Endothelial cell (in vitro differentiated cells): ENCODE data around the gene RGS6. TPM values are rescaled to one million over a fixed set of nuclear protein-coding genes. Genes with fewer than 3 reads are reported as not detected.

Source experiments
- DNase-seq: peaks from one replicate; pipeline ENCODE4 v3.0.0; 2021; ENCODE audit warnings: low spot score
- H3K27ac Mint-ChIP-seq: one replicate; pipeline ENCODE4 v1.8.0; 2021; ENCODE audit warnings: mixed read lengths, inconsistent platforms; ENCODE audit not compliant: unreplicated experiment
- H3K27me3 Mint-ChIP-seq: one replicate; pipeline ENCODE4 v1.8.0; 2021; ENCODE audit warnings: mild to moderate bottlenecking, moderate library complexity, mixed read lengths, inconsistent platforms; ENCODE audit not compliant: unreplicated experiment
- H3K36me3 Mint-ChIP-seq: one replicate; pipeline ENCODE4 v1.8.0; 2021; ENCODE audit warnings: mild to moderate bottlenecking, low read depth, mixed read lengths, inconsistent platforms; ENCODE audit not compliant: unreplicated experiment
- H3K4me1 Mint-ChIP-seq: one replicate; pipeline ENCODE4 v1.8.0; 2021; ENCODE audit warnings: mild to moderate bottlenecking, mixed read lengths, inconsistent platforms; ENCODE audit not compliant: unreplicated experiment
- H3K4me3 Mint-ChIP-seq: one replicate; pipeline ENCODE4 v1.8.0; 2021; ENCODE audit warnings: mild to moderate bottlenecking, mixed read lengths, inconsistent platforms; ENCODE audit not compliant: unreplicated experiment
- H3K9me3 Mint-ChIP-seq: one replicate; pipeline ENCODE4 v1.8.0; 2021; ENCODE audit warnings: mixed read lengths, inconsistent platforms; ENCODE audit not compliant: unreplicated experiment
- total RNA-seq: library from RNA; stranded (reverse); fragmentation: NEBNext Ultra II Directional; extraction: Animal tissue kit (Norgen Biotek cat#: 25700); gene quantifications from one replicate; pipeline ENCODE4 v1.2.1, GENCODE V29; 2021; ENCODE audit not compliant: unreplicated experiment
- TF ChIP-seq, protein P1 (sequence below): fragments of 200-600 bp; sonication (generic); IDR thresholded peaks from one replicate; pipeline ENCODE4 v1.5.0; 2021; ENCODE audit warnings: antibody characterized with exemption; ENCODE audit not compliant: unreplicated experiment

The RGS6 gene
- total RNA-seq, 1 donor from 2014 or later: 15.7 TPM

DNA sequence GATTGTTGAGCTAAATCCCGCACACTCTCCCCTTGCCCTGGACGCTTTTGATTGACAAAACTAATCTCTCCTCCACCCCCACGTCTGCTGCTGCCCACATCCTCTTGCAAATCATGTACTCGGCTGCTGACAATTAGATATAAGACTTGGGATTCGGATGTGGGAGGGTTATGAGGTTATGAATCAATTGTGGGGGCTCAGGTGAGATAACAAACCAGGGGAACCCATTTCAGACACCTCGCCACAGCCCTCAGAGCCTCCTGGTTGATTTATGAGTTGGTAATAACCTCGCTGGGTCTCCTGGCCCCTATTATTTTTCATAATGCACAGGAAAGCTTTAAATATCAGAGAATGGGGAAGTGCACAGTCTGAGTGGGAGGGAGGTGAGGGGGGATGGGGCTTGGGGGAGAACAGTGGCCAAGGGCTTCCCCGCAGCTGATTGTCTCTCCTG lies 511.8 kb downstream of the RGS6 start:
- peaks cover 21% of the 10 kb centered on the region for H3K4me1 Mint-ChIP-seq
- no peak for DNase-seq
- peaks cover 3% of the 10 kb centered on the region for H3K27me3 Mint-ChIP-seq
- TF ChIP-seq, protein P1, sequence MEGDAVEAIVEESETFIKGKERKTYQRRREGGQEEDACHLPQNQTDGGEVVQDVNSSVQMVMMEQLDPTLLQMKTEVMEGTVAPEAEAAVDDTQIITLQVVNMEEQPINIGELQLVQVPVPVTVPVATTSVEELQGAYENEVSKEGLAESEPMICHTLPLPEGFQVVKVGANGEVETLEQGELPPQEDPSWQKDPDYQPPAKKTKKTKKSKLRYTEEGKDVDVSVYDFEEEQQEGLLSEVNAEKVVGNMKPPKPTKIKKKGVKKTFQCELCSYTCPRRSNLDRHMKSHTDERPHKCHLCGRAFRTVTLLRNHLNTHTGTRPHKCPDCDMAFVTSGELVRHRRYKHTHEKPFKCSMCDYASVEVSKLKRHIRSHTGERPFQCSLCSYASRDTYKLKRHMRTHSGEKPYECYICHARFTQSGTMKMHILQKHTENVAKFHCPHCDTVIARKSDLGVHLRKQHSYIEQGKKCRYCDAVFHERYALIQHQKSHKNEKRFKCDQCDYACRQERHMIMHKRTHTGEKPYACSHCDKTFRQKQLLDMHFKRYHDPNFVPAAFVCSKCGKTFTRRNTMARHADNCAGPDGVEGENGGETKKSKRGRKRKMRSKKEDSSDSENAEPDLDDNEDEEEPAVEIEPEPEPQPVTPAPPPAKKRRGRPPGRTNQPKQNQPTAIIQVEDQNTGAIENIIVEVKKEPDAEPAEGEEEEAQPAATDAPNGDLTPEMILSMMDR: no peak
- no peak overlapping the region for H3K4me3 Mint-ChIP-seq
- H3K27ac Mint-ChIP-seq: no peak overlapping the region
- H3K36me3 Mint-ChIP-seq: peaks cover 3% of the 10 kb centered on the region
- no peaks in the 10 kb centered on the region for H3K9me3 Mint-ChIP-seq

DNA sequence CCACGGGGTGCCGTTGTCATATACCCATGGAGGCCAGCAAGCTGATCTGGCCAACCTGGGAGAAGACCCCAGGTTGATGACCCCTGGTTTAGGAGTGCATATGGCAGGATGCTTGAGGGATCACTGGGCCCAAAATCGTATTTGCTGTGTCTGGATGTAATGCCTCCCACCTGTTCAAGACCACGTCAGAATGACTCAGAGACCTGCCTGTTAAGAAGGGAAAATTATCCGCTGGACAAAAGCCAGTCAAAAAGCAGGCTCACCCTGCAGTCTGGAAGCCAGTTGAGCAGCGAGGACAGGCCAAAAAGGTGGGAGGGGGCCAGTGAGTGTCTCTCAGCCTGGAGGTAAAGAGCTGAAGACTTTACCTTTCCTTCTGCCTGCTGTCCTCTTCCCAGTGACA lies 512.5 kb downstream of the RGS6 start:
- DNase-seq: no peak
- Mint-ChIP-seq H3K27ac (no peak overlapping the region), H3K36me3 (peaks cover 3% of the 10 kb centered on the region), H3K4me1 (peaks cover 24% of the 10 kb centered on the region), H3K4me3 (no peak overlapping the region), H3K27me3 (peaks cover 3% of the 10 kb centered on the region), H3K9me3 (no peaks in the 10 kb centered on the region)
- TF ChIP-seq, protein P1: no peak

DNA sequence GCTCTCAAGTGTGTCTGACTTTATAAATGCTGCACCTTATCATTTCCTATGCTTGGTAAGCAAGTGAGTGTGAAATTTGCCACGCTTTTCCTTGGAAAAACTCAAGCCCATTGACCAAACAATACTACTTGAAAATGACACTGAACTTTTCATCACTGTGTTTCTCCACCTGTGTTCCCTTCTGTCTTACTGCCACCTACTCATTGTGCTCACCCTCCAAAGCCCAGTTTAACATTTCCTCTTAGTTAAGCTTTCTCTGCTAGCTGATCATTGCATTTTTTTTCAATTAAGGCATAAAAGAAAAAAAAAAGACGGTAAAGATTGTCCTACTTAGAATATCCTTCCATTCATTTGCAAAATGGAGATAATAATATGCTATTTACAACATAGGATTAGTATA lies 516.0 kb downstream of the RGS6 start:
- Mint-ChIP-seq H3K27me3 (peaks cover 6% of the 10 kb centered on the region), H3K36me3 (no peaks in the 10 kb centered on the region), H3K4me3 (no peak overlapping the region), H3K4me1 (peaks cover 45% of the 10 kb centered on the region), H3K27ac (peak overlapping the region; percentile 20), H3K9me3 (no peaks in the 10 kb centered on the region)
- no peak for DNase-seq
- TF ChIP-seq, protein P1: no peak

DNA sequence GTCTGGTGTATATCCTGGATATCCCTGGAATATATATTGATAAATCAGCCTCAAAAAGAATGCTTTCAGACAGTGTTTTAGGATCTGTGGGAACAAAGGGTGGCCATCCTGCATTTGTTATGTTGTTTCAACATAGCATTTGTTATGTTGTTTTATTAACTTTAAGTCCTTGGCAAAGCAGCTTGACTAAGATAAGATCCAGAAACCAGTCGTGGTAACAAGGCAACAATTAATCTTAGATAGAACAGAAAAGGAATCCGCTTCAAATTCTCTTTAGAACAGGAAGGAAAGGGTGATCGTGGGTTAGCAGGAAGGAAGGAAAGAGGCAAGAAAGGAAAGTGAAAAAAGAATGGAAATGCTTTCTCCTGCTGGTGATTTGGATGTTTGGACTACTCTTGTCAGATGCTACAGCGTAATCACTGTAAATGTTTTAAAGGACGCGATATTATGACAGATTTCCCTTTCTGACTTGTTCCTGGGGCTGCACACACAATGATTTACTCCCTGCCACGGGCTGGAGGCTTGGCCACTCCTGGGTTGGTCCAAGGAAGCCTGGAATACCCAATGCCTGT lies 518.3 kb downstream of the RGS6 start:
- Mint-ChIP-seq H3K4me3 (peak overlapping the region; percentile 47), H3K36me3 (no peaks in the 10 kb centered on the region), H3K4me1 (peaks cover 61% of the 10 kb centered on the region), H3K27ac (peak overlapping the region; percentile 98), H3K27me3 (peaks cover 6% of the 10 kb centered on the region), H3K9me3 (no peaks in the 10 kb centered on the region)
- TF ChIP-seq, protein P1: no peak
- DNase-seq: no peak

DNA sequence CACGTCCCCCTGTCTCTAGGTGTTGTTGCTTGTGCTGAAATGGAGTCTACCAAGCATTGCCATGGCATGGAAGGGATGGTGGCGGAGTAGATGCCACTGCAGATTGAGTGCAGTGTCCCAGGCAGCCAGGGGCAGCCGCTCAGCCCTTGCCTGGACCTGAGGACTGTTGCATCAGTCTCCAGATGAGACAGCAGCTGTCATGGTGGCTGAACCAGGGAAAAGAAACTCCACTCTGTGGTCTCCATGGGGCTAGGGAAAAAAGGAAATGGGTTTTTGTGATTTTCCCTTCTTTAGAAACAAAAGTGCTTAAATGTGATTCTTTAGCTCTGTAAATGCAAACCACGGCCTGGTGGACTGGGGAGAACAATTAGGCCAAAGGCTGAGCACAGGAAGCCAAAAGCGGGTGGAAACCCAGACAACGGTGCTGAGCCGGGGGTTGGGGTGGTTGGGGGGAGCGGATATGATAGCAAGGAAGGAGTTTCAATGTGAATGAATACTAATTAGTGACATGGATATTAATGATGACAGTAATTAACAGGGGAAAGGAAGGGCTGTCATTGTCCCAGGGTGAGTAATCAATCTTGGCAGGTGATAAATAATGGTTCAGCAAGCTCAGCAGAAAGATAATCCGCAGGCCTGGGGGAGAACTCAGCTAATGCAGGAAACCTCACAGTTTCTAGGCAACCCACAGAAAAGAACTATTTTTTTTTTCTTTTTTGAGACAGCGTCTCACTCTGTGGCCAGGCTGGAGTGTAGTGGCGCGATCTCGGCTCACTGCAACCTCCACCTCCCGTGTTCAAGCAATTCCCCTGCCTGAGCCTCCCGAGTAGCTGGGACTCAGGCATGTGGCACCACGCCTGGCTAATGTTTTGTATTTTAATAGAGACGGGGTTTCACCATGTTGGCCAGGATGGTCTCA lies 519.1 kb downstream of the RGS6 start:
- H3K4me3 Mint-ChIP-seq: peak overlapping the region; percentile 53
- peak overlapping the region; percentile 98 for H3K27ac Mint-ChIP-seq
- DNase-seq: peak; percentile 27
- H3K36me3 Mint-ChIP-seq: no peaks in the 10 kb centered on the region
- H3K27me3 Mint-ChIP-seq: peaks cover 6% of the 10 kb centered on the region
- no peaks in the 10 kb centered on the region for H3K9me3 Mint-ChIP-seq
- TF ChIP-seq, protein P1: no peak
- peaks cover 61% of the 10 kb centered on the region for H3K4me1 Mint-ChIP-seq
